Right lobe of liver (tissue), 6 donors: Measurements from ENCODE around the gene DDN. TPM values are rescaled to one million over a fixed set of nuclear protein-coding genes. Genes with fewer than 3 reads are reported as not detected.

Experiments used
- ATAC-seq, 4 donors: fragments of 200-7000 bp; cut with Tn5 transposase; one replicate each; pipeline ENCODE4 v1.9.1; 2020; ENCODE audit warnings: mild to moderate bottlenecking in 4 of 4, moderate library complexity in 4 of 4
- DNase-seq, 3 donors: peaks; one replicate each; pipeline ENCODE4 v3.0.0-alpha.2; 2020
- H3K27ac ChIP-seq, 3 donors: fragments of 200-600 bp; one replicate each; pipeline ENCODE4 v1.8.0; 2022
- H3K27me3 ChIP-seq, 2 donors: fragments of 200-600 bp; one replicate each; pipeline ENCODE4 v1.8.0; 2022
- H3K36me3 ChIP-seq, 4 donors: fragments of 200-600 bp; sonication (generic) in 1 of 4; one replicate each; pipeline versions ENCODE4 v1.5.1 to v1.8.0; 2017 to 2022; ENCODE audit warnings: control low read depth in 1 of 4
- H3K4me1 ChIP-seq, 4 donors: fragments of 200-600 bp; sonication (generic) in 1 of 4; one replicate each; pipeline versions ENCODE4 v1.5.1 to v1.8.0; 2017 to 2022; ENCODE audit warnings: control low read depth in 1 of 4
- H3K4me3 ChIP-seq, 3 donors: fragments of 200-600 bp; one replicate each; pipeline ENCODE4 v1.8.0; 2022
- H3K9me3 ChIP-seq, 4 donors: fragments of 200-600 bp; sonication (generic) in 1 of 4; one replicate each; pipeline versions ENCODE4 v1.5.1 to v1.8.0; 2017 to 2022; ENCODE audit warnings: control low read depth in 1 of 4
- CTCF ChIP-seq, 4 donors: fragments of 200-600 bp in 3 of 4; fragments of 450-650 bp in 1 of 4; IDR thresholded peaks; one replicate each; pipeline versions ENCODE4 v1.5.1 to v1.8.0; 2016 to 2022; ENCODE audit warnings: antibody characterized with exemption in 4 of 4, mild to moderate bottlenecking in 2 of 4
- POLR2A ChIP-seq: fragments of 450-650 bp; IDR thresholded peaks from one replicate; pipeline ENCODE4 v1.6.1; 2017; ENCODE audit warnings: antibody characterized with exemption, mild to moderate bottlenecking
- WGBS: methylation state at CpG from one replicate; pipeline ENCODE4 v1.1.6; 2018; ENCODE audit warnings: low coverage, low lambda C conversion rate; ENCODE audit not compliant: insufficient coverage; ENCODE audit errors: missing lambda C conversion rate; 5-methylcytosine and 5-hydroxymethylcytosine counted together
- intact Hi-C, 2 donors: fragments of 100-400 bp; cut with DNase I; formaldehyde crosslinking; loops; one replicate each; pipeline versions ENCODE4 v1.11.2 to v1.14.1; 2022
- total RNA-seq, 6 experiments: library from RNA; depleted of rRNA in 2 of 6; stranded (reverse); fragments of >200 nt in 2 of 6; fragmentation: NEBNext Ultra II Directional in 3 of 6; extraction: Animal tissue kit (Norgen Biotek cat#: 25700) in 3 of 6; gene quantifications; one replicate each; pipeline versions ENCODE4 v1.1.0 to v1.2.4, GENCODE V29; 2016 to 2023
- donor health status: DM: no; HTN: yes; CAD: no.
- donor health status: DM: no; HTN: no; CAD: no.
- donor health status: DM: no; HTN: no; CAD: no.
- donor health status: DM: no; HTN: yes; CAD: no.
- donor health status: DM: no; HTN: yes; CAD: no.

The DDN gene
- total RNA-seq, 6 experiments from 2014 or later, result 0.18 to 0.19 TPM; not detected in 4

GRCh38 chr12:49022558-49023178, 23.5 kb upstream of the DDN start:
- TF ChIP-seq POLR2A (no peak), CTCF (IDR thresholded peaks at IDR 0.05) (no peak)
- peaks cover under 1 to 64% (median 21%) of the 10 kb centered on the region in 4 donors for H3K36me3 ChIP-seq
- 88% methylated on average over 6 of the region's 15 CpGs for WGBS
- intact Hi-C loops, result no loop called here
- H3K27me3 ChIP-seq, result no peaks in the 10 kb centered on the region
- H3K27ac ChIP-seq, result no peak overlapping the region
- H3K4me3 ChIP-seq, result no peak overlapping the region
- no peak for ATAC-seq
- peaks cover 0 to 3% (median under 1%) of the 10 kb centered on the region in 4 donors for H3K4me1 ChIP-seq
- no peaks in the 10 kb centered on the region for H3K9me3 ChIP-seq
- no peak for DNase-seq

GRCh38 chr12:49021292-49021915, 22.2 kb upstream of the DDN start:
- H3K4me3 ChIP-seq, result no peak overlapping the region
- H3K27ac ChIP-seq, result no peak overlapping the region
- peaks cover 0 to 6% (median 2%) of the 10 kb centered on the region in 4 donors for H3K4me1 ChIP-seq
- no peaks in the 10 kb centered on the region for H3K9me3 ChIP-seq
- peaks cover 0 to 52% (median 17%) of the 10 kb centered on the region in 4 donors for H3K36me3 ChIP-seq
- ATAC-seq (no peak), DNase-seq (no peak)
- TF ChIP-seq CTCF (IDR thresholded peaks at IDR 0.05), result no peak
- TF ChIP-seq POLR2A, result no peak
- intact Hi-C loops, result no loop called here
- WGBS, result 60% methylated on average over 5 of the region's 11 CpGs
- no peaks in the 10 kb centered on the region for H3K27me3 ChIP-seq

GRCh38 chr12:49020441-49020840, 21.3 kb upstream of the DDN start:
- WGBS, result 20% methylated on average over 1 of the region's 6 CpGs
- H3K36me3 ChIP-seq, result peaks cover 0 to 42% (median 12%) of the 10 kb centered on the region in 4 donors
- no peak for DNase-seq
- H3K4me1 ChIP-seq, result peaks cover 0 to 6% (median 2%) of the 10 kb centered on the region in 4 donors
- TF ChIP-seq POLR2A (no peak), CTCF (IDR thresholded peaks at IDR 0.05) (no peak)
- no peak overlapping the region for H3K4me3 ChIP-seq
- H3K9me3 ChIP-seq, result no peaks in the 10 kb centered on the region
- ATAC-seq, result no peak
- no peak overlapping the region for H3K27ac ChIP-seq
- no peaks in the 10 kb centered on the region for H3K27me3 ChIP-seq
- intact Hi-C loops, result no loop called here

- Histone ChIP-seq H3K36me3 (peaks cover 0 to 35% (median 6%) of the 10 kb centered on the region in 4 donors), H3K4me3 (no peak overlapping the region), H3K27me3 (no peaks in the 10 kb centered on the region), H3K27ac (peak overlapping the region; percentile 72 to 91 (median 88)), H3K9me3 (no peaks in the 10 kb centered on the region), H3K4me1 (peaks cover 0 to 6% (median 2%) of the 10 kb centered on the region in 4 donors)
- TF ChIP-seq CTCF (IDR thresholded peaks at IDR 0.05) (no peak), POLR2A (no peak)
- WGBS, result 69% methylated on average over 10 of the region's 10 CpGs
- DNase-seq (peak in 1 of 3 donors; percentile 32), ATAC-seq (no peak)
- intact Hi-C loops, result no loop called here
Measured at GRCh38 chr12:49019443-49020324, 20.5 kb upstream of the DDN start.
